WERI-Rb-1 (cell line): Measurements from ENCODE around the gene LIMS2.

Experiments
- DNase-seq: peaks from one replicate; pipeline ENCODE4 v3.0.0-alpha.2; 2020
- H3K27ac ChIP-seq: fragments of 250-450 bp; sonication (Bioruptor Pico); 2 replicates; pipeline ENCODE4 v1.5.1; 2020; ENCODE audit warnings: mild to moderate bottlenecking, moderate library complexity
- H3K27me3 ChIP-seq: fragments of 250-450 bp; sonication (Bioruptor Pico); 2 replicates; pipeline ENCODE4 v1.5.1; 2021; ENCODE audit warnings: mild to moderate bottlenecking, low read depth, moderate library complexity; ENCODE audit not compliant: insufficient read depth, severe bottlenecking
- H3K36me3 ChIP-seq: fragments of 250-450 bp; sonication (Bioruptor Pico); 2 replicates; pipeline ENCODE4 v1.5.1; 2020; ENCODE audit warnings: mild to moderate bottlenecking, moderate library complexity
- H3K4me3 ChIP-seq: 2 replicates; pipeline ENCODE4 v1.5.1; 2011; ENCODE audit warnings: low read depth, mild to moderate bottlenecking, control low read depth, low read length
- H3K9me3 ChIP-seq: fragments of 250-450 bp; sonication (Bioruptor Pico); 2 replicates; pipeline ENCODE4 v1.5.1; 2021; ENCODE audit warnings: mild to moderate bottlenecking, moderate library complexity; ENCODE audit not compliant: severe bottlenecking
- TF ChIP-seq, protein P1 (sequence below): IDR thresholded peaks from 2 replicates; pipeline ENCODE4 v1.5.1; 2011; ENCODE audit warnings: low read depth, mild to moderate bottlenecking, control low read depth, inconsistent platforms, low read length

LIMS2 gene

DNA sequence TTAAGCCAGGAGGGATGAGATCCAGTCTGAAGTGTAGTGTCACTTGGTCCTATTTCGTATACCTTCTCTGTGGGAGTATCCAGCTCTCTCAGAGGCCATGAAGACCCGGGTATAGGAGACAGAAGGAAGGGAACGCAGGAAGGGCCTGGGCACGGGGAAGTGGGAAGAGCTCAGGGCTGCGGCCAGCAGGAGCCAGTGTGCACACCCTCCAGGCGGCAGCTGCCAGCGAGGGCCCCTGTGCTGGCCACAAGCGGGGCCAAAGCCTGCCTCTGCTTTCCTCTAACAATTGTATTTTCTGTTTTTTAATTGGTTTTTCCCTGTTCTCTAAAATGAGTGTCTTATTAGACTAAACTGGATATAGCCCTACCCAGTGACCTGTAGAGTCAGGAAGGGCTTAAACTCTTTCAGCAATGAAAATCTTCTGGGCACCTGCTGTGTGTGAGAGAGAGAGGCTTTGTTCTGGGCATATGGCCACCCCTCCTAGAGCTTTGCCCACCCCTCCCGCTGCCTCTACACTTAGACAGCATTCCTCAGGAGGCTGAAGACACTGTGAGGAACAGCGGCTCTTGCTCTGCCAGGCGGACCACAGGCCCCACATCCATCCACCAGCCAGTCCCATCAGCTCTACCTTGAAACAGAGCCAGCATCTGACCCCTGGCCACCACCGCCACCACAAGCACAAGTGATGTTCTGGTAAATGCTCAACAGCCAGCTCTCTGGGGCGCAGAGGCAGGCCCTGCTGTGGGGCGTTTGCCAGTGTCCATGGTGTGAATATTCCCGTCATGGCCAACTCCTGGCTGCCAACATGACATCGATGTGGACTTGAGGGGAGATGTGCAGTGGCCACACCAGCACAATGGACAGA, 19.9 kb downstream of the LIMS2 start:
- TF ChIP-seq, protein P1, sequence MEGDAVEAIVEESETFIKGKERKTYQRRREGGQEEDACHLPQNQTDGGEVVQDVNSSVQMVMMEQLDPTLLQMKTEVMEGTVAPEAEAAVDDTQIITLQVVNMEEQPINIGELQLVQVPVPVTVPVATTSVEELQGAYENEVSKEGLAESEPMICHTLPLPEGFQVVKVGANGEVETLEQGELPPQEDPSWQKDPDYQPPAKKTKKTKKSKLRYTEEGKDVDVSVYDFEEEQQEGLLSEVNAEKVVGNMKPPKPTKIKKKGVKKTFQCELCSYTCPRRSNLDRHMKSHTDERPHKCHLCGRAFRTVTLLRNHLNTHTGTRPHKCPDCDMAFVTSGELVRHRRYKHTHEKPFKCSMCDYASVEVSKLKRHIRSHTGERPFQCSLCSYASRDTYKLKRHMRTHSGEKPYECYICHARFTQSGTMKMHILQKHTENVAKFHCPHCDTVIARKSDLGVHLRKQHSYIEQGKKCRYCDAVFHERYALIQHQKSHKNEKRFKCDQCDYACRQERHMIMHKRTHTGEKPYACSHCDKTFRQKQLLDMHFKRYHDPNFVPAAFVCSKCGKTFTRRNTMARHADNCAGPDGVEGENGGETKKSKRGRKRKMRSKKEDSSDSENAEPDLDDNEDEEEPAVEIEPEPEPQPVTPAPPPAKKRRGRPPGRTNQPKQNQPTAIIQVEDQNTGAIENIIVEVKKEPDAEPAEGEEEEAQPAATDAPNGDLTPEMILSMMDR = peak; percentile 39
- DNase-seq = peak; percentile 69
- peak overlapping the region; percentile 27 for H3K27ac ChIP-seq

DNA sequence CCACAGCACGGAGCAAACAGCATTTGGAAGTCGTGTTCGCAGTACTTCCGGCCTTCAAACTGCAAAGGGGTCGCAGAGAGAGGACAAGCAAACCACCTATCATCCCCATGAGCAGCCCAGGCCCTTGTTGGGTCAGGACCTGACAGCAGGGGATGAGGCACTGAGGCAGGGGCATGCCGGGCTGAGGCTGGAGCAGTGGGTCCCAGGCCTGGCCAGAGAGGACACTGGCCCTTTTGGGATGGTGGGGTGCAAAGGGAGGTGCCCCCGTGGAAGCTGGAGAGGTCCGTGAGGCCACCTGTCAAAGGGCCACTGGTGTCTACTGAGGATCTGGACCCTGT, 20.5 kb downstream of the LIMS2 start:
- H3K4me3 ChIP-seq = no peak overlapping the region
- no peaks in the 10 kb centered on the region for H3K9me3 ChIP-seq
- H3K36me3 ChIP-seq = no peaks in the 10 kb centered on the region
- no peak for DNase-seq
- H3K27ac ChIP-seq = no peak overlapping the region
- TF ChIP-seq, protein P1 = no peak
- H3K27me3 ChIP-seq = no peaks in the 10 kb centered on the region

More for the DNA sequence above, 19.9 kb downstream of the LIMS2 start:
- Histone ChIP-seq H3K9me3 (peaks cover 3% of the 10 kb centered on the region), H3K4me3 (no peak overlapping the region), H3K27me3 (no peaks in the 10 kb centered on the region), H3K36me3 (no peaks in the 10 kb centered on the region)

DNA sequence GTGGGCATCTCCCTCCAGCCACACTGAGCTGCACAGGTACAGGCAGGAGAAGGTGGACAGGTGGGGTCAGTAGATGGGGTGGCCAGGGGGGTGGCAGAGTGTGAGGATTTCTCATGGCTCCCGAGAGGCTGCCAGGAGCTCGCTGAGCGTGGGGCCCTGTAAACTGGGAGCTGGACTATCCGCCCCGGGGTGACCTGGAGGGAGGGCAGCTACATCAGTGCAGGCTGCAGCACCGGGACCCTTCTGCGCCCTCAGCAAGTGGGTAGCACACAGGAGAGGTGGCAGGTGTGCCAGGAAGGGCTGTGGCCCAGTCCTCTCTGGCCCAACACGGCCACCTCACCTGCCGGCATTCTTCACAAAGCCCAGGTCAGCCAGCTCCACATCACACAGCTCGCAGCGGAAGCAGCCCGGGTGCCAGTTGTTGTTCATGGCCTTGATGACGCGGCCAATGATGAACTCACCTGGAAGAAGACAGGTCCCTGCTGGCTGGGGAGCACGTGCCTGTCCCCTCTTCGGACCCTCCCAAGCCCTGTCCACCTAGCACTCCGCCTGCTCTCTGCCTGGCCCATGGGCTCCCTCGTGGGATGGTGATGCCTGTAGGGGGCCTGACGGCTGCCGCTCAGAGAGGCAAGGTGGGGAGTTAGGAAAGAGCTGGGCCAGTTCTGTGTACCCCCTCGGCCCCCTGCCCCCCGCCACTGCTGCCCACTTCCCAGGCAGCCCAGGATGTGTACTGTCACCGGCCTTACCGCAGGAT, 21.1 kb downstream of the LIMS2 start:
- Histone ChIP-seq H3K9me3 (no peaks in the 10 kb centered on the region), H3K27me3 (no peaks in the 10 kb centered on the region), H3K4me3 (no peak overlapping the region), H3K27ac (no peak overlapping the region), H3K36me3 (no peaks in the 10 kb centered on the region)
- DNase-seq = no peak
- TF ChIP-seq, protein P1 = no peak

DNA sequence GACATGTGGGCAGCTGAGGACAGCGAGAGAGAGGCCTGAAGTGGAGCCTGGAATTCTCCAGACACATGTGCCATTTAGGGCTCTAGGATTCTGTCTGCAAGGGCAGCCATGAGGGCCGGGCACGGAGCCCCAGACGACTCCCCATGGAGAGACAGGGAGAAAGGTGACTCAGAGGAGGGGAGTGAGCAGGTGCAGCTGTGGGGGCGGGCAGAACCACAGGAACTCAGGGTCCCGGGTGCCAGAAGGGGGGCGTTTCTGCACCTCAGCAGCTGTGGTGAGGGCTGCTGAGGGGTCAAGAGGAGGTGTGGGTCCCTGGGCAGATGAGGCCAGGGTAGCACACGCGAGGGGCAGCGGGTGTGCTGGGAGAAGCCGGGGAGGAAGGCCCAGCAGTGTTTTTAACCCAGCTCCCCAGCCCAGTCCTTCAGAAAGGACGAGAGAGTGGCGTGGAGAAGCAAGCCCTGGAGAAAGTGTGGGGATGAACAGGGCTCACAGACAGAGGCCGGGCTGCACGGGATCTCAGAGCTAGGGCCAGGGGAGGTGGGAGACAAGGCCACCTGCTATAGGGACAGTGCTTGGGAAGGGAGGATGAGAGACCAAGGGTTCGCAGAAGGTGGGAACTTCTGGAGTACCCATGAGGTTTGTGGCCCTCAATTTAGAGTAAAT, 21.8 kb downstream of the LIMS2 start:
- DNase-seq = no peak
- Histone ChIP-seq H3K27me3 (no peaks in the 10 kb centered on the region), H3K4me3 (no peak overlapping the region), H3K9me3 (no peaks in the 10 kb centered on the region), H3K36me3 (no peaks in the 10 kb centered on the region), H3K27ac (no peak overlapping the region)
- TF ChIP-seq, protein P1 = no peak

DNA sequence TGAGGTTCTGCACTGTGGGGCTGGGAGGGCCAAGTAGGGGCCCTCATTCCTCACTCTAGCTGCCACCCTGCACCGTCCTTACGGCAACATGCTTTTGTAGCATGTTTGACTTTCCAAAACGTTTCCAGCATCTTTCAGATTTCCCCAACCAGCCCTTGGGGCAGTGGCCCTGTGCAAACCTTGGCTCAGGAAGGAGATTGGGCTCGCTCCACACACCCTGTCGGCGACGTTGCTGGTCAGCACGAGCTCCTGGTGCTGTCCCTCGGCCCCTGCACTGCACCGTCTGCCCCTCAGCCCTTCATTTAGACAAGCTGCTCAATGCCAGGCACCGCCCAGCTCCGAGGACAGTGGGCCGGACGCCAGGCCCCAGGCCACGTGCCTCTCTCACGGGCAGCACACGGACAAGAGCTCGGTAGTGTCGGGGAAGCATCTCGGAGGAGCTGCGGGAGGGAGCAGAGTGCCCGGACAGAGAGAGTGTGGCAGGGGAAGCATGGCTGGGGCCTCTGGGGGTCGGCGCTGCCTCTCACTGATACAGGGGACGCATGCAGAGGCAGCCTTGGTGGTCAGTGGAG, 22.5 kb downstream of the LIMS2 start:
- H3K27ac ChIP-seq = no peak overlapping the region
- H3K27me3 ChIP-seq = no peaks in the 10 kb centered on the region
- TF ChIP-seq, protein P1 = no peak
- no peaks in the 10 kb centered on the region for H3K9me3 ChIP-seq
- H3K36me3 ChIP-seq = no peaks in the 10 kb centered on the region
- no peak overlapping the region for H3K4me3 ChIP-seq
- DNase-seq = no peak
